Stimulated activated CD4-positive, alpha-beta T cell treated with anti-CD3 and anti-CD28 coated beads, Interleukin-1b, Interleukin-23, amount 100 ng/mL, for 48 hours (primary cell): ENCODE measurements around the gene OR2AG2.
A peak's percentile ranks its signal among the peaks of the same experiment; 100 is the strongest.

Experiments used
- DNase-seq: peaks from one replicate; pipeline ENCODE4 v3.0.0-alpha.2; 2020

OR2AG2 gene

GRCh38 chr11:6737872-6738466 is 33.8 kb downstream of the OR2AG2 start:
- DNase-seq, result peak; percentile 60

- no peak for DNase-seq
Observed at GRCh38 chr11:6736495-6737121, 35.2 kb downstream of the OR2AG2 start.

GRCh38 chr11:6735306-6735705 is 36.5 kb downstream of the OR2AG2 start:
- no peak for DNase-seq

- peak; percentile 11 for DNase-seq
Observed at GRCh38 chr11:6734616-6735015, 37.2 kb downstream of the OR2AG2 start.

- no peak for DNase-seq
Observed at GRCh38 chr11:6733326-6734275, 38.2 kb downstream of the OR2AG2 start.

- no peak for DNase-seq
Observed at GRCh38 chr11:6727971-6728760, 43.6 kb downstream of the OR2AG2 start.

- DNase-seq, result no peak
Observed at GRCh38 chr11:6725386-6725896, 46.3 kb downstream of the OR2AG2 start.

- no peak for DNase-seq
Observed at GRCh38 chr11:6724013-6724412, 47.8 kb downstream of the OR2AG2 start.

GRCh38 chr11:6721343-6721742 is 50.4 kb downstream of the OR2AG2 start:
- no peak for DNase-seq

- DNase-seq, result no peak
Observed at GRCh38 chr11:6719576-6719975, 52.2 kb downstream of the OR2AG2 start.

- no peak for DNase-seq
Observed at GRCh38 chr11:6717426-6717825, 54.4 kb downstream of the OR2AG2 start.
